HCT116 (cell line): ENCODE measurements around the gene PCAT7. TPM values are rescaled to one million over a fixed set of nuclear protein-coding genes. Genes with fewer than 3 reads are reported as not detected.

Source experiments
- ATAC-seq: fragments of 200-7000 bp; cut with Tn5 transposase; 2 replicates; pipeline ENCODE4 v1.9.1; 2020; ENCODE audit warnings: mild to moderate bottlenecking, moderate library complexity
- BruUV-seq: library from RNA; stranded (reverse); fragments of 400-500 nt; replicated peaks from 2 replicates; lab custom pipeline; 2021; lab: Mats Ljungman, UMichigan
- CTCF ChIA-PET: fragments of 300-600 bp; sonication (Branson Sonifier 250); formaldehyde crosslinking; loops from one replicate; lab custom pipeline; 2021; ENCODE audit warnings: antibody characterized with exemption; lab: Charles Lee
- POLR2A ChIA-PET: fragments of 300-600, 350-600 bp; sonication (Branson Sonifier 250); formaldehyde crosslinking; loops from one replicate; lab custom pipeline; 2021; ENCODE audit warnings: antibody characterized with exemption; lab: Charles Lee
- RAD21 ChIA-PET, 2 experiments: fragments of 300-600 bp; sonication (Branson Sonifier 250); formaldehyde crosslinking; loops; one replicate each; lab custom pipeline; 2023; ENCODE audit warnings: low total read pairs in 2 of 2; ENCODE audit not compliant: uncharacterized antibody in 2 of 2, unreplicated experiment in 2 of 2, low non-redundant PET in 1 of 2; lab: Charles Lee
- DNase-seq: peaks from one replicate; pipeline ENCODE4 v3.0.0-alpha.2; 2010; ENCODE audit warnings: low read depth, low spot score
- H2AFZ ChIP-seq: fragments of 200-600 bp; shearing (Covaris generic), sonication (generic); 2 replicates; pipeline ENCODE4 v1.6.1; 2017; ENCODE audit warnings: low read depth, mixed run types, mixed read lengths, antibody characterized with exemption, low read length; ENCODE audit not compliant: poor library complexity, severe bottlenecking
- H3K27ac ChIP-seq: 2 replicates; pipeline ENCODE4 v1.5.1; 2012; ENCODE audit warnings: low read depth, low read length
- H3K27me3 ChIP-seq: fragments of 200-600 bp; sonication (generic); 2 replicates; pipeline ENCODE4 v1.6.1; 2016; ENCODE audit warnings: mixed run types, low read length, mixed read lengths; ENCODE audit not compliant: insufficient read depth
- H3K36me3 ChIP-seq, 2 experiments: fragments of 200-500 bp in 1 of 2; fragments of 200-600 bp in 1 of 2; sonication (Bioruptor generic) in 1 of 2; sonication (generic) in 1 of 2; 2 replicates each; pipeline versions ENCODE4 v1.5.1 to v1.6.1; 2014 to 2016; ENCODE audit warnings: low read length in 2 of 2, inconsistent platforms in 1 of 2, mixed read lengths in 1 of 2, mixed run types in 1 of 2; ENCODE audit not compliant: insufficient read depth in 2 of 2, control insufficient read depth in 1 of 2
- H3K4me1 ChIP-seq, 2 experiments: fragments of 200-600 bp in 1 of 2; sonication (generic) in 1 of 2; 2 replicates each; pipeline versions ENCODE4 v1.5.1 to v1.6.1; 2012 to 2017; ENCODE audit warnings: low read length in 2 of 2, inconsistent platforms in 1 of 2, mild to moderate bottlenecking in 1 of 2, mixed read lengths in 1 of 2, mixed run types in 1 of 2, moderate library complexity in 1 of 2; ENCODE audit not compliant: insufficient read depth in 2 of 2, control insufficient read depth in 1 of 2
- H3K4me2 ChIP-seq: fragments of 200-600 bp; sonication (generic); 2 replicates; pipeline ENCODE4 v1.6.1; 2017; ENCODE audit warnings: mixed run types, low read length, mixed read lengths
- H3K4me3 ChIP-seq, 2 experiments: fragments of 200-600 bp in 1 of 2; sonication (generic) in 1 of 2; replicated peaks in 1 of 2; 2 replicates each; pipeline ENCODE4 v1.5.1; 2011 to 2016; ENCODE audit warnings: low read length in 2 of 2, control low read depth in 1 of 2, low read depth in 1 of 2, mild to moderate bottlenecking in 1 of 2, mixed read lengths in 1 of 2, mixed run types in 1 of 2
- H3K79me2 ChIP-seq: fragments of 200-600 bp; sonication (generic); 2 replicates; pipeline ENCODE4 v1.6.1; 2017; ENCODE audit warnings: mild to moderate bottlenecking, mixed run types, low read length, moderate library complexity, mixed read lengths; ENCODE audit not compliant: insufficient read depth
- H3K9ac ChIP-seq: fragments of 200-600 bp; sonication (generic); 2 replicates; pipeline ENCODE4 v1.6.1; 2016; ENCODE audit warnings: low read length, mixed read lengths
- H3K9me2 ChIP-seq: fragments of 200-600 bp; sonication (generic), shearing (Covaris generic); 2 replicates; pipeline ENCODE4 v1.6.1; 2017; ENCODE audit warnings: mixed run types, mild to moderate bottlenecking, moderate library complexity; ENCODE audit not compliant: insufficient read depth
- H3K9me3 ChIP-seq, 2 experiments: fragments of 200-500 bp in 1 of 2; fragments of 200-600 bp in 1 of 2; sonication (Bioruptor generic) in 1 of 2; sonication (generic) in 1 of 2; 2 replicates each; pipeline ENCODE4 v1.6.1; 2014 to 2017; ENCODE audit warnings: low read length in 2 of 2, mixed read lengths in 2 of 2, inconsistent platforms in 1 of 2, low read depth in 1 of 2, mild to moderate bottlenecking in 1 of 2, mixed run types in 1 of 2, moderate library complexity in 1 of 2; ENCODE audit not compliant: control insufficient read depth in 1 of 2, insufficient read depth in 1 of 2
- H4K20me1 ChIP-seq: fragments of 200-600 bp; sonication (generic), shearing (Covaris generic); 2 replicates; pipeline ENCODE4 v1.6.1; 2017; ENCODE audit warnings: mixed run types, mild to moderate bottlenecking, moderate library complexity; ENCODE audit not compliant: insufficient read depth
- CBX3 ChIP-seq: IDR thresholded peaks from 2 replicates; pipeline ENCODE4 v1.6.1; 2012; ENCODE audit warnings: low read depth
- CEBPB ChIP-seq: IDR thresholded peaks from 2 replicates; pipeline ENCODE4 v1.6.1; 2012; ENCODE audit warnings: low read depth
- FOSL1 ChIP-seq: IDR thresholded peaks from 2 replicates; pipeline ENCODE4 v1.6.1; 2012; ENCODE audit warnings: low read depth
- POLR2AphosphoS5 ChIP-seq: IDR thresholded peaks from 2 replicates; pipeline ENCODE4 v1.6.1; 2011; ENCODE audit warnings: mild to moderate bottlenecking, low read depth, low read length, moderate library complexity
- SRF ChIP-seq: IDR thresholded peaks from 2 replicates; pipeline ENCODE4 v1.6.1; 2012; ENCODE audit warnings: low read depth
- TCF7L2 ChIP-seq: IDR thresholded peaks from 2 replicates; pipeline ENCODE4 v1.7.0; 2011; ENCODE audit warnings: borderline replicate concordance, inconsistent platforms; ENCODE audit not compliant: insufficient read depth, insufficient read length; ENCODE audit errors: extremely low read depth
- ZFX ChIP-seq: fragments of 450-650 bp; IDR thresholded peaks from 2 replicates; pipeline ENCODE4 v1.6.1; 2017
- ZNF274 ChIP-seq: fragments of 200-500 bp; sonication (Bioruptor generic); IDR thresholded peaks from 2 replicates; pipeline ENCODE4 v1.6.1; 2014; ENCODE audit warnings: mild to moderate bottlenecking, low read depth, low read length, inconsistent platforms
- intact Hi-C: fragments of 100-400 bp; cut with micrococcal nuclease; formaldehyde crosslinking; loops from 2 replicates; pipeline ENCODE4 v1.10.0; 2022
- total RNA-seq: library from RNA; stranded (reverse); gene quantifications from one replicate; pipeline ENCODE4 v1.2.1, GENCODE V29; 2021; ENCODE audit not compliant: unreplicated experiment
- TF ChIP-seq, protein P1 (sequence below), 3 experiments: fragments of 200-600 bp in 1 of 3; sonication (generic) in 1 of 3; IDR thresholded peaks in 2 of 3; conservative IDR thresholded peaks in 1 of 3; 2 replicates each; pipeline ENCODE4 v1.5.1; 2012 to 2017; ENCODE audit warnings: low read depth in 2 of 3, low read length in 2 of 3, antibody characterized with exemption in 1 of 3, borderline replicate concordance in 1 of 3, control low read depth in 1 of 3, mild to moderate bottlenecking in 1 of 3, mixed read lengths in 1 of 3, mixed run types in 1 of 3, moderate library complexity in 1 of 3; ENCODE audit not compliant: insufficient read depth in 1 of 3
- TF ChIP-seq, protein P2 (sequence below): IDR thresholded peaks from 2 replicates; pipeline ENCODE4 v1.6.1; 2011; ENCODE audit warnings: mild to moderate bottlenecking, low read length, moderate library complexity; ENCODE audit not compliant: insufficient replicate concordance; ENCODE audit errors: extremely low read depth
- TF ChIP-seq, protein P3 (sequence below): IDR thresholded peaks from 2 replicates; pipeline ENCODE4 v1.6.1; 2012; ENCODE audit warnings: low read depth
- TF ChIP-seq, protein P4 (sequence below): IDR thresholded peaks from 2 replicates; pipeline ENCODE4 v1.6.1; 2012

Gene PCAT7
- total RNA-seq, 1 experiment from 2014 or later = 3.8 TPM

DNA sequence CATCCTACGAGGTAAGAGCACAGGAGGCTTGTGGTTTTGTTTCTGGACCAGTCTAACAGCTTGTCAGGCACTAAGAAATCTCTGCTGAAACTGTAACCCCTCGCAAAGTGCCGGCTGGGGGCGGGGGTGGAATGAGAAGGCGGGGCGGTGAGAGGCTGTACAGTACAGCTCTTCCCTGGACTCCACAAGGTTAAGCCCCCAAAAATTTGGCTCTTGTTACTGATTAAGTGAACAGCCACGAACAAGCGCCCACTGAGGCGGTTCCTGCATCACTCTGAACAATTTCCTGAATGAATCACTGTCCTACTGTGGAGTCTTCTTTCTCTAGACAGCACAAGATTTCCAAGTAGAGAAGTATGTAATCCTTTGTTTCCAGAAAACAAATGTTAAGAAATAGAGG lies 31.9 kb downstream of the PCAT7 start:
- no peaks in the 10 kb centered on the region for H3K36me3 ChIP-seq
- no peaks in the 10 kb centered on the region for H3K4me1 ChIP-seq
- H3K9me2 ChIP-seq = no peaks in the 10 kb centered on the region
- H3K27me3 ChIP-seq = no peaks in the 10 kb centered on the region
- no peak overlapping the region for H3K27ac ChIP-seq
- no peak overlapping the region for H3K4me3 ChIP-seq
- H4K20me1 ChIP-seq = no peaks in the 10 kb centered on the region
- H3K9ac ChIP-seq = no peak overlapping the region
- H3K79me2 ChIP-seq = no peaks in the 10 kb centered on the region
- TF ChIP-seq CBX3 (no peak), FOSL1 (no peak), SRF (no peak), ZFX (no peak), POLR2AphosphoS5 (no peak), TCF7L2 (no peak), CEBPB (no peak), ZNF274 (no peak)
- TF ChIP-seq, protein P1, sequence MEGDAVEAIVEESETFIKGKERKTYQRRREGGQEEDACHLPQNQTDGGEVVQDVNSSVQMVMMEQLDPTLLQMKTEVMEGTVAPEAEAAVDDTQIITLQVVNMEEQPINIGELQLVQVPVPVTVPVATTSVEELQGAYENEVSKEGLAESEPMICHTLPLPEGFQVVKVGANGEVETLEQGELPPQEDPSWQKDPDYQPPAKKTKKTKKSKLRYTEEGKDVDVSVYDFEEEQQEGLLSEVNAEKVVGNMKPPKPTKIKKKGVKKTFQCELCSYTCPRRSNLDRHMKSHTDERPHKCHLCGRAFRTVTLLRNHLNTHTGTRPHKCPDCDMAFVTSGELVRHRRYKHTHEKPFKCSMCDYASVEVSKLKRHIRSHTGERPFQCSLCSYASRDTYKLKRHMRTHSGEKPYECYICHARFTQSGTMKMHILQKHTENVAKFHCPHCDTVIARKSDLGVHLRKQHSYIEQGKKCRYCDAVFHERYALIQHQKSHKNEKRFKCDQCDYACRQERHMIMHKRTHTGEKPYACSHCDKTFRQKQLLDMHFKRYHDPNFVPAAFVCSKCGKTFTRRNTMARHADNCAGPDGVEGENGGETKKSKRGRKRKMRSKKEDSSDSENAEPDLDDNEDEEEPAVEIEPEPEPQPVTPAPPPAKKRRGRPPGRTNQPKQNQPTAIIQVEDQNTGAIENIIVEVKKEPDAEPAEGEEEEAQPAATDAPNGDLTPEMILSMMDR (IDR thresholded peaks at IDR 0.05 in 2 of 3, conservative IDR thresholded peaks at IDR 0.05 in 1 of 3; ENCODE audit: borderline replicate concordance in 1 of 3, insufficient read depth in 1 of 3, low read depth in 2 of 3, low read length in 2 of 3) = no peak
- TF ChIP-seq, protein P2, sequence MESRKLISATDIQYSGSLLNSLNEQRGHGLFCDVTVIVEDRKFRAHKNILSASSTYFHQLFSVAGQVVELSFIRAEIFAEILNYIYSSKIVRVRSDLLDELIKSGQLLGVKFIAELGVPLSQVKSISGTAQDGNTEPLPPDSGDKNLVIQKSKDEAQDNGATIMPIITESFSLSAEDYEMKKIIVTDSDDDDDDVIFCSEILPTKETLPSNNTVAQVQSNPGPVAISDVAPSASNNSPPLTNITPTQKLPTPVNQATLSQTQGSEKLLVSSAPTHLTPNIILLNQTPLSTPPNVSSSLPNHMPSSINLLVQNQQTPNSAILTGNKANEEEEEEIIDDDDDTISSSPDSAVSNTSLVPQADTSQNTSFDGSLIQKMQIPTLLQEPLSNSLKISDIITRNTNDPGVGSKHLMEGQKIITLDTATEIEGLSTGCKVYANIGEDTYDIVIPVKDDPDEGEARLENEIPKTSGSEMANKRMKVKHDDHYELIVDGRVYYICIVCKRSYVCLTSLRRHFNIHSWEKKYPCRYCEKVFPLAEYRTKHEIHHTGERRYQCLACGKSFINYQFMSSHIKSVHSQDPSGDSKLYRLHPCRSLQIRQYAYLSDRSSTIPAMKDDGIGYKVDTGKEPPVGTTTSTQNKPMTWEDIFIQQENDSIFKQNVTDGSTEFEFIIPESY = no peak
- TF ChIP-seq, protein P3, sequence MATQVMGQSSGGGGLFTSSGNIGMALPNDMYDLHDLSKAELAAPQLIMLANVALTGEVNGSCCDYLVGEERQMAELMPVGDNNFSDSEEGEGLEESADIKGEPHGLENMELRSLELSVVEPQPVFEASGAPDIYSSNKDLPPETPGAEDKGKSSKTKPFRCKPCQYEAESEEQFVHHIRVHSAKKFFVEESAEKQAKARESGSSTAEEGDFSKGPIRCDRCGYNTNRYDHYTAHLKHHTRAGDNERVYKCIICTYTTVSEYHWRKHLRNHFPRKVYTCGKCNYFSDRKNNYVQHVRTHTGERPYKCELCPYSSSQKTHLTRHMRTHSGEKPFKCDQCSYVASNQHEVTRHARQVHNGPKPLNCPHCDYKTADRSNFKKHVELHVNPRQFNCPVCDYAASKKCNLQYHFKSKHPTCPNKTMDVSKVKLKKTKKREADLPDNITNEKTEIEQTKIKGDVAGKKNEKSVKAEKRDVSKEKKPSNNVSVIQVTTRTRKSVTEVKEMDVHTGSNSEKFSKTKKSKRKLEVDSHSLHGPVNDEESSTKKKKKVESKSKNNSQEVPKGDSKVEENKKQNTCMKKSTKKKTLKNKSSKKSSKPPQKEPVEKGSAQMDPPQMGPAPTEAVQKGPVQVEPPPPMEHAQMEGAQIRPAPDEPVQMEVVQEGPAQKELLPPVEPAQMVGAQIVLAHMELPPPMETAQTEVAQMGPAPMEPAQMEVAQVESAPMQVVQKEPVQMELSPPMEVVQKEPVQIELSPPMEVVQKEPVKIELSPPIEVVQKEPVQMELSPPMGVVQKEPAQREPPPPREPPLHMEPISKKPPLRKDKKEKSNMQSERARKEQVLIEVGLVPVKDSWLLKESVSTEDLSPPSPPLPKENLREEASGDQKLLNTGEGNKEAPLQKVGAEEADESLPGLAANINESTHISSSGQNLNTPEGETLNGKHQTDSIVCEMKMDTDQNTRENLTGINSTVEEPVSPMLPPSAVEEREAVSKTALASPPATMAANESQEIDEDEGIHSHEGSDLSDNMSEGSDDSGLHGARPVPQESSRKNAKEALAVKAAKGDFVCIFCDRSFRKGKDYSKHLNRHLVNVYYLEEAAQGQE = no peak
- TF ChIP-seq, protein P4, sequence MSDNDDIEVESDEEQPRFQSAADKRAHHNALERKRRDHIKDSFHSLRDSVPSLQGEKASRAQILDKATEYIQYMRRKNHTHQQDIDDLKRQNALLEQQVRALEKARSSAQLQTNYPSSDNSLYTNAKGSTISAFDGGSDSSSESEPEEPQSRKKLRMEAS = no peak
- intact Hi-C loops = no loop called here
- DNase-seq (no peak), ATAC-seq (no peak)
- ChIA-PET POLR2A (no interaction called here), CTCF (no interaction called here), RAD21 (no interaction called here)
- H3K4me2 ChIP-seq = no peak overlapping the region
- no peak overlapping the region for H2AFZ ChIP-seq
- H3K9me3 ChIP-seq = no peaks in the 10 kb centered on the region
- BruUV-seq = no TSS peak
